HG03045 (cell line): ENCODE measurements around the gene ZNF487.
A peak's percentile ranks its signal among the peaks of the same experiment; 100 is the strongest.
"Not testable (repeated sequence)": the region's sequence is repeated elsewhere in the genome, so short reads cannot be mapped to it uniquely, and the experiment has no call there.

Source experiments
- ATAC-seq: cut with Tn5 transposase; IDR thresholded peaks from one replicate; pipeline ENCODE4 v1.9.1; 2021; ENCODE audit warnings: mild to moderate bottlenecking, moderate library complexity; ENCODE audit not compliant: unreplicated experiment

Gene ZNF487

GRCh38 chr10:43403911-43404703, 32.8 kb upstream of the ZNF487 start:
- no peak for ATAC-seq

GRCh38 chr10:43404704-43405084, 32.2 kb upstream of the ZNF487 start:
- no peak for ATAC-seq

GRCh38 chr10:43407148-43407575, 29.7 kb upstream of the ZNF487 start:
- ATAC-seq = peak; percentile 21

- peak; percentile 48 for ATAC-seq
Measured at GRCh38 chr10:43407576-43408330, 29.2 kb upstream of the ZNF487 start.

- no peak for ATAC-seq
Measured at GRCh38 chr10:43408331-43408709, 28.6 kb upstream of the ZNF487 start.

GRCh38 chr10:43408710-43409384, 28.1 kb upstream of the ZNF487 start, which contains the start of gene HNRNPF:
TSS of gene HNRNPF (minus strand) at chr10:43409186. CDS start at chr10:43387884, 21,302 bp downstream.
- peak; percentile 71 for ATAC-seq

GRCh38 chr10:43409385-43410109, 27.4 kb upstream of the ZNF487 start:
- no peak for ATAC-seq

- ATAC-seq = no peak
Measured at GRCh38 chr10:43410345-43410744, 26.6 kb upstream of the ZNF487 start.

- no peak for ATAC-seq
Measured at GRCh38 chr10:43411536-43411935, 25.4 kb upstream of the ZNF487 start.

- ATAC-seq = no peak
Measured at GRCh38 chr10:43415544-43415943, 21.4 kb upstream of the ZNF487 start.

- no peak for ATAC-seq
Measured at GRCh38 chr10:43417950-43418768, 18.8 kb upstream of the ZNF487 start.

GRCh38 chr10:43419997-43420368, 16.9 kb upstream of the ZNF487 start:
- no peak for ATAC-seq

- ATAC-seq = peak; percentile 89
Measured at GRCh38 chr10:43420369-43421200, 16.3 kb upstream of the ZNF487 start.

GRCh38 chr10:43421201-43421507, 15.8 kb upstream of the ZNF487 start:
- ATAC-seq = no peak

GRCh38 chr10:43421519-43421918, 15.4 kb upstream of the ZNF487 start:
- ATAC-seq = no peak

- not testable (repeated sequence) for ATAC-seq
Measured at GRCh38 chr10:43421944-43422343, 15.0 kb upstream of the ZNF487 start.

- ATAC-seq = no peak
Measured at GRCh38 chr10:43424416-43424815, 12.5 kb upstream of the ZNF487 start.

GRCh38 chr10:43426476-43426875, 10.4 kb upstream of the ZNF487 start:
- ATAC-seq = not testable (repeated sequence)

GRCh38 chr10:43427166-43427825, 9.6 kb upstream of the ZNF487 start:
- ATAC-seq = no peak
